ENCODE results near the gene ACER1.
A peak's percentile ranks its signal among the peaks of the same experiment; 100 is the strongest.
"Not testable (repeated sequence)": the region's sequence is repeated elsewhere in the genome, so short reads cannot be mapped to it uniquely, and the experiment has no call there.

The ACER1 gene

DNA sequence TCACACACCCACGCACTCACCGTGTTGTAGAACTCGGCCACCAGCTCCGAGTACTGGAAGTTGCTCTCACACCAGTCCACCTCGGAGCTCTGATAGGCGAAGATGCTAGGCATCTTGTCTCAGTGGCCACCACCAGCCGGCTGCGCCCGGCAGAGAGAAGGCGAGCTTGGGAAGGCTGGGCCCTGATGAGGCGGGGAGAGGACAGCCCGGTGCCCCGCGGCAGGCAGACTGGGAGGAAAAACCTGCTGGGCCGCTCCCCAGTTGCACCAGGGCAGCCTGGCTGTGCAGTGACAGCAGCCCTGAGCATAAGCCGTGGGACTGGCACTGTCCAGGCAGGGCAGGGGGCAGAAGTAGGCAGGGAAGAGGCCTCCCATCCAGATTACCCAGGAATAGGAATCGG is at the start of gene ACER1:
TSS of gene ACER1 (minus strand) at position 174 of the 400 bp plus-strand sequence. CDS start at position 113, 61 bp downstream.
- DNase-seq, result no peak

GRCh38 chr19:6383188-6383587 is 49.8 kb upstream of the ACER1 start:
- no peak for DNase-seq

DNA sequence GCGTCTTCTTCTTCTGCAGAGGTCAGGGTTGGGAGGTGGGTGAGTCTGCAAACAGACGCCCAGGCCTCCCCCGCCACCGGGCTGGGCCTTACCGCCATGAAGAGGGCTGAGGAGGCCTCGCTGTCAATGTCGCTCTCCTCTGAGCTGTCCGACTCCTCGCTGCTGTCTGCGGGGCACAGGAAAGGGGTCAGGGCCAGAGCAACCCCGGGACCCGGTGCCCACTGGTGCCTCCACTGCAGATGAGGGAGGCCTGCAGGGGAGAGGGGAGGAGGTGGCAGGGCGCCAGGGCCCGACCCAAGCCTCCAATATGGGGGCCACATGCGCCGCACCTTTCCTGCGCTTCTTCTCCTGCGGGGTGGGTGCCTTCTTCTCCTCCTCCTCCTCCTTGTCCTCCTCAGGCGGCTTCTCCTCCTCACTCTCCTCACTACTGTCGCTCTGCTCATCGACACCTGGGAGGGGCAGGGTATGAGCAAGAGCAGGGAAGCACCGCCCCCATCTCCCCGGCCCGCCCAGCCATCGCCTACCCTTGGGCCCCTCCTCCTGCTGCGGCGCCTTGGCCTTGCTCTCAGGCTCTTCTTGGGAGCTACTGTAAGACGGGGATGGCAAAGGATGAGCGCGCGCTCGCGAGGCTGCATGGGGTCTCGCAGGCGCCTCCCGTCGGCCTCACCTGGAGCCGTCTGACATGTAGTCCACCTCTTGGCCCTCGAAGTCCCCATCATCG is 47.8 kb upstream of the ACER1 start:
- DNase-seq, result no peak

GRCh38 chr19:6379744-6380143 is 46.3 kb upstream of the ACER1 start:
- DNase-seq, result no peak

DNA sequence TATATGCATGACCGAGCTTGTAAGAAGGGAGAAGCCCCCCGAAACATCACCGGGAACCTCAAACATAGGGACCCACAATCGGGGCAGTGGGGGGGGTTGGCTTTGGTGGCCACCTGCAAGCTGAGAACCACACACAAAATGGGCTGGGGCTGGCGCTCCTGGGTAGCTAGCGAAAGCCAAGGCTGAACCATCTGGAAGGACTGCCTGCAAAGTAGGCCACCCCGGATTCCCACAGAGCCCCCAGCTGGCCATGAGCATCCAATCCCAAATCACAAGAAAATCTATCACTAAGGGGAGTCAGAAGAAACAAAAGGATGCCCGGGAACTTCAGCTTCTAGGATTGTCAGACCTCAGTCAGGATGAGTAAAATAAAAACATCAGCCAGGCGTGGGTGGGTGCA is 45.1 kb upstream of the ACER1 start:
- no peak for DNase-seq

DNA sequence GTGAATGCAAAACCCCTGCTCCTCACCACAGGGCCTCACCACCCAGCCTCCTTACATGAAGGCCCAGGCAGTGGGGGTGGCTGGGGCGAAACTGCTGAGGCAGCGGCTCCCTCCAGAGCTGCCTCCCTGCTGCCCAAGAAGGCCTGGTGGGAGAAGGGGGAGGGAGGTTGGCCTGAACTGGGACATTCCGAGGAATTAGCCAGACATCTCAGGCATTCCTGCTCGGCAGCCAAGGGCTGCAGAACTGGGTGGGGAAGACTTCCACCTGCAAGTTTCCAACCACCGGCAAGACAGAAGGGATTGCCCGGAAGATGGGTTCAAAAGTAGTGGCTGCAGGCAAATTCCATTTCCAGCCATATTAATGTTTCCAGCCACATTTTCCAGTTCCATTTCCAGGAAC is 44.6 kb upstream of the ACER1 start:
- DNase-seq, result no peak

- DNase-seq, result no peak
These were observed 43.2 kb upstream of the ACER1 start for GRCh38 chr19:6376512-6377190.

DNA sequence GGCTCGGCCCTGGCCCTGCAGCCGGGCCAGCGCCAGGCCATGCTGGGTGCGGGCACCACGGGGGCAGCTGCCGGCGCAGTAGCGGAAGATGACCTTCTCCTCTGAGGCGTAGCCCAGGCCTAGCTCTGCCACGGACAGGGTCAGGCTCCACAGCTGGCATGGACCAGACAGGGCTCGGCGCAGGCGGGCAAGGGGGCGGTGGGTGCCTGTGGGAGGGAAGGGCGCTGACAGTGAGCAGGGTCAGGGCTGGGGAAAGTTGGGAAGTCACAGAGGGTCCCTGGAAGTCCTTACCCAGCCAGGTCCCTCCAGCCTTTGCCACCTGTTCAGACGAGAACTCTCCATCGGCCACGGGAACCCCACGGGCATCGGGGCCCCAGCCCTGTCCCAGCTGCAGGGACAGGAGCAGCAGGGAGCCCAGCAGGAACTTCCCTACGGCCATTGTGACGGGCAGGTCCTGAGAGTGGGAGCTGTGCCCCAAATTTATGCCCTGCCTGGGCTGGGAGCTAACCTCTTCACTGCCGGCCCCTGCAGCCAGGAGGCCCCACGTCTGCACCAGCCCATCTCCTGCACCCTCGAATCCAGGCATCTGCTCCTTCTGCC is 42.1 kb upstream of the ACER1 start, which contains the start of gene PSPN:
TSS of gene PSPN (minus strand) at position 523 of the 600 bp plus-strand sequence. CDS start at position 439, 84 bp downstream.
- no peak for DNase-seq

GRCh38 chr19:6374711-6375410 is 41.4 kb upstream of the ACER1 start:
- no peak for DNase-seq

DNA sequence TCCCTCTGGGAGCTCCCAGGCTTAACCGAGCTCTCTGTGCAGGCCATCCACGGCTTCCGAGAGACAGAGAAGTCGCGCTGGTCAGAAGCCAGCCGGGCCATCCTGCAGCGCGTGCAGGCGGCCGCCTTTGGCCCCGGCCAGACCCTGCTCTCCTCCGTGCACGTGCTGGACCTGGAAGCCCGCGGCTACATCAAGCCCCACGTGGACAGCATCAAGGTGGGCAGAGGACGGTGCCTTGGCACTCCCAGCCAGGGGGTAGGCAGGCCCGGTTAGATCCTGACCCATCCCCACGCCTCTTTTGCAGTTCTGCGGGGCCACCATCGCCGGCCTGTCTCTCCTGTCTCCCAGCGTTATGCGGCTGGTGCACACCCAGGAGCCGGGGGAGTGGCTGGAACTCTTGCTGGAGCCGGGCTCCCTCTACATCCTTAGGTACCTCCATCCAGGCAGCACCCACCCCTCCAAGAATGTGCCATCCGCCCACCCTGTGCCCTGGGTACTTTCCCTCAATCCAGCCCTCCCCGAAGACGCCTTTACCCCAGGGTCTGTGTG is 40.8 kb upstream of the ACER1 start:
- no peak for DNase-seq

- DNase-seq, result no peak
These were observed 40.3 kb upstream of the ACER1 start for GRCh38 chr19:6373813-6374108.

- DNase-seq, result peak; percentile 92 to 96
These were observed 39.8 kb upstream of the ACER1 start for GRCh38 chr19:6373096-6373812.

GRCh38 chr19:6372594-6373095 is 39.2 kb upstream of the ACER1 start, which contains the start of gene ALKBH7:
ALKBH7 (plus strand) TSS chr19:6372794; CDS start chr19:6372821, 27 bp downstream.
- DNase-seq, result peak; percentile 98 to 99

DNA sequence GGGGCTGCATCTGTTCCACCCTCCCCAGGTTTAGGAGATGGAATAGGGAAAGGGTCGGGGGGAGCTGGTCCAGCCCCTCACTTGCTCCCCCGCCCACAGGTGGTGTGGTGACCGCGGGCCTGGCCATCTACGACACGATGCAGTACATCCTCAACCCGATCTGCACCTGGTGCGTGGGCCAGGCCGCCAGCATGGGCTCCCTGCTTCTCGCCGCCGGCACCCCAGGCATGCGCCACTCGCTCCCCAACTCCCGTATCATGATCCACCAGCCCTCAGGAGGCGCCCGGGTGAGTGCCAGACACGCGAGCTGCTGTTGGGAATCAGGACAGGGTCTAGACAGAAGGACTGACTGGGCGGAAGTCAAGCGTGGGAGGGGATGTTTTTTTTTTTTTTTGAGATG is 30.9 kb upstream of the ACER1 start:
- DNase-seq, result no peak

- no peak for DNase-seq
These were observed 29.0 kb upstream of the ACER1 start for GRCh38 chr19:6362351-6362801.

DNA sequence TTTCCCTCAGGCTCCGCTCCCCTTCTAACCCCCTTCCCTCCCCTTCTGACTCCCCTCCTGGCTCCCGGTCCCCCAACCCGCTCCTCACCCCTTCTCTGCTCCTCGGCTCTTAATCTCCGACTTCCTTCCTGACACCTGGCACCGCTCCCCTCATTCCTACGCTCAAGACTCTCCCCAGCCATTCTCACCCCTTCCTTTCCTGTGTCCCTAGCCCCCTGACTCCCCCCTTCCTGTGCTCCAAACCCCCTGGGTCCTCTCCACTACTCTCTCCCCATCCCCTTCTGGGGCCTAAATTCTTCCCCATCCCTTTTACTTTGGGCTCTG is 28.6 kb upstream of the ACER1 start:
- DNase-seq, result no peak

- not testable (repeated sequence) for DNase-seq
These were observed 27.4 kb upstream of the ACER1 start for GRCh38 chr19:6360857-6361216.

DNA sequence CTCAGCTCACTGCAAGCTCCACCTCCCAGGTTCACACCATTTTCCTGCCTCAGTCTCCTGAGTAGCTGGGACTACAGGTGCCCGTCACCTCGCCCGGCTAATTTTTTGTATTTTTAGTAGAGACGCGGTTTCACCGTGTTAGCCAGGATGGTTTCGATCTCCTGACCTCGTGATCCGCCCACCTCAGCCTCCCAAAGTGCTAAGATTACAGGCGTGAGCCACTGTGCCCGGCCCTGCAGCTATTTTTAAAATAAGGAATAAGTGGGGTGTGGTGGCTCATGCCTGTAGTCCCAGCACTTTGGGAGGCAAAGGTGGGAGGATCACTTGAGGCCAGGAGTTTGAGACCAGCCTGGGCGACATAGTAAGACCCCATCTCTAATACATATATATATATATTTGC is 27.0 kb upstream of the ACER1 start:
- DNase-seq, result not testable (repeated sequence)

GRCh38 chr19:6359568-6360341 is 26.3 kb upstream of the ACER1 start:
- DNase-seq, result no peak

GRCh38 chr19:6358003-6358402 is 24.6 kb upstream of the ACER1 start:
- no peak for DNase-seq

DNA sequence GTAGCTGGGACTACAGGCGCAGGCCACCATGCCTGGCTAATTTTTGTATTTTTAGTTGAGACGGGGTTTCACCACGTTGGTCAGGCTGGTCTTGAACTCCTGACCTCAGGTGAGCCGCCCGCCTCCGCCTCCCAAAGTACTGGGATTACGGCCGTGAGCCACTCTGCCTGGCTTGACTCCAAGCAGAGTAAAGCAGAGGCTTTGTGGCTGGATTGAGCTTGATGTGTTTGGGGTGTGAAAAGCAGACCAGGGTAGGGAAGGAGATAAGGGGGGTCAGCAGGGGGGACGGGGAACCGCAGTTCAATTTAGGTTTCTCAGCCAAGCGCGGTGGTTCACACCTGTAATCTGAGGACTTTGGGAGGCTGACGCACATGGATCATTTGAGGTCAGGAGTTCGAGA is 23.8 kb upstream of the ACER1 start:
- DNase-seq, result no peak

Data from NCI-H2081 (cell line).